ES-I3 (cell line): ENCODE results near the gene RBP5.
A peak's percentile ranks its signal among the peaks of the same experiment; 100 is the strongest.

Source experiments
- H3K36me3 ChIP-seq: 2 replicates; pipeline ENCODE4 v1.6.1; 2013; ENCODE audit warnings: mild to moderate bottlenecking, low read length, control low read depth, moderate library complexity; ENCODE audit not compliant: insufficient read depth
- H3K4me1 ChIP-seq: 2 replicates; pipeline ENCODE4 v1.6.1; 2013; ENCODE audit warnings: mild to moderate bottlenecking, control low read depth, low read length; ENCODE audit not compliant: insufficient read depth
- H3K9ac ChIP-seq: 2 replicates; pipeline ENCODE4 v1.6.1; 2013; ENCODE audit warnings: low read depth, mild to moderate bottlenecking, low read length, moderate library complexity
- H3K9me3 ChIP-seq: 2 replicates; pipeline ENCODE4 v1.6.1; 2013; ENCODE audit warnings: mild to moderate bottlenecking, low read length, moderate library complexity; ENCODE audit not compliant: control insufficient read depth, insufficient read depth

The RBP5 gene, protein sequence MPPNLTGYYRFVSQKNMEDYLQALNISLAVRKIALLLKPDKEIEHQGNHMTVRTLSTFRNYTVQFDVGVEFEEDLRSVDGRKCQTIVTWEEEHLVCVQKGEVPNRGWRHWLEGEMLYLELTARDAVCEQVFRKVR

DNA sequence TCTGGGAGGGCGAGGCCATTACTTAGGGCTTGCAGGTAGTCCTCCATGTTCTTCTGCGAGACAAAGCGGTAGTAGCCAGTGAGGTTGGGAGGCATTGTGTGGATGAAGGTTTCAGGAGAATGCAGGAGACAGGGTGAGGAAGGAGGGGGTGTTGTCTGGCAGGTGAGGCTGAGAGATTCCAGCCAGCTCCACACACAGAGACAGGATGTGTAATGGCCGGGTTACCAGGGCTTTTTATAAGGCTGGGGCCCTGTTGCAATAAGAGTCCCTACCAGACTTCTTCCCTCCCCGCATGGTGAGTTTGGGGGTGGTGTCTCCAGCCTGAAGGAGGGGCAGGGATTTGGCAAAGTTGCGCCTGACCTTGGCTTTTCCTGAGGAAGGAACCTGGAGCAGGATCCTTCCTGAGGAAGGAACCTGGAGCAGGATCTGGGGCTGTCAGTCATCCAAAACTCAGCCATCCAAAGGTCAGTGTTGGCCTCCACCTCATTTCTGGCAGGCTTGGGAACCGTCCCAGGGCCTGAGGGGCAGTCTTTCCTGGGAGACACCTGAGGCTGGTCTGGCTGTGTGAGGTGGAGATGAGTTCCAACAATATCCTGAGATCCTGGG is at the start of gene RBP5:
TSS of gene RBP5 (minus strand) at position 209 of the 606 bp plus-strand sequence. CDS start at position 95, 114 bp downstream.
- no peaks in the 10 kb centered on the region for H3K36me3 ChIP-seq
- no peaks in the 10 kb centered on the region for H3K9me3 ChIP-seq
- peak within 1 kb of the TSS; percentile 79 for H3K9ac ChIP-seq
- H3K4me1 ChIP-seq = peaks cover 15% of the 10 kb centered on the region

DNA sequence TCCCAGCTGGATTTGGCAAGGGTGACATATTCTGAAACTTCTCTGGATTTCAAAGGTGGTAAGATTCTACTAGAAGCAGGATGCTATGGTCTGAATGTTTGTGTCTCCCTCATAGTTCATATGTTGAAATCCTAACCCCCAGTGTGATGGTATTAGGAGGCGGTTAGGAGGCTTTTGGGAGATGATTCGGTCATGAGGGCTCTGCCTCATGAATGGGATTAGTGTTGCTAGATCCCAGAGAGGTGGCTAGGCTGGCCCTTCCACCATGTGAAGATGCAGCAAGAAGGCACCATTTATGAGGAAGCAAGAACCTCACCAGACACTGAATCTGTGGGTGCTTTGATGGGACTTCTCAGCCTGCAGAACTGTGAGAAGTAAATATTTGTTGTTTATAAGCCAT is 49.8 kb upstream of the RBP5 start:
- Histone ChIP-seq H3K9me3 (peaks cover 5% of the 10 kb centered on the region), H3K4me1 (no peaks in the 10 kb centered on the region), H3K36me3 (no peaks in the 10 kb centered on the region), H3K9ac (no peak overlapping the region)

DNA sequence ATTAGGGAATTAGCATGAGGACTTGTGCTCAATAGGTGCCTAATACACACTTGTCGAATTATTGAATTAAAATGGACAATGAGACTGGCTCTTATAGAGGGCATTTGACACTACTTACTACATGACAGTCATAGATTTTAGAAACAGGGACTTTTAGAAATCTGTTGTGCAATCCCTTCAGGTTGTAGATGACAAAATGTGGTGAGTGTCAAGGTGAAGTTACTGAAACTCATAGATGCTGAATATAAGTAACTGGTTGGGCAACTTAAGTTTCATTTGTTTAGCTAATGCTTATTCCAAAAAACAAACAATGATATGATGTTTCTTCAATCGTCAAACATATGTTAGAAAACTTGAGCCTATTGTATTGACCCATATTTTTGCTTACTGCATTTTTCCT is 47.9 kb upstream of the RBP5 start:
- Histone ChIP-seq H3K4me1 (no peaks in the 10 kb centered on the region), H3K36me3 (no peaks in the 10 kb centered on the region), H3K9ac (no peak overlapping the region), H3K9me3 (peaks cover 5% of the 10 kb centered on the region)

DNA sequence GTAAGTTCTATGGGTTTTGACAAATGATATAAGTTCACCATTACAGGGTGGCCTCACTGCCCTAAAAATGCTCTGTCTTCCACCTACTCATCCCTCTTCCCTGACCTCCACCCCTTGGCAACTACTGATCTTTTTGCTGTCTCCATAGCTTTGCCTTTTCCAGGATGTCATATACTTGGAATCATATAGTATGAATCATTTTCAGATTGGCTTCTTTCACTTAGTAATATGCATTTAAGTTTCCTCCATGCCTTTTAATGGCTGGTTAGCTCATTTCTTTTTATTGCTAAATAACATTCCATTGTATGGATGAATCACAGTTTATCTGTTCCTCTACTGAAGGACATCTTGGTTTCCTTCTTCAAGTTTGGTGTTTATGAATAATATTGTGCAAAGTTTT is 46.8 kb upstream of the RBP5 start:
- H3K9me3 ChIP-seq = peaks cover 7% of the 10 kb centered on the region
- H3K4me1 ChIP-seq = no peaks in the 10 kb centered on the region
- H3K9ac ChIP-seq = no peak overlapping the region
- no peaks in the 10 kb centered on the region for H3K36me3 ChIP-seq

DNA sequence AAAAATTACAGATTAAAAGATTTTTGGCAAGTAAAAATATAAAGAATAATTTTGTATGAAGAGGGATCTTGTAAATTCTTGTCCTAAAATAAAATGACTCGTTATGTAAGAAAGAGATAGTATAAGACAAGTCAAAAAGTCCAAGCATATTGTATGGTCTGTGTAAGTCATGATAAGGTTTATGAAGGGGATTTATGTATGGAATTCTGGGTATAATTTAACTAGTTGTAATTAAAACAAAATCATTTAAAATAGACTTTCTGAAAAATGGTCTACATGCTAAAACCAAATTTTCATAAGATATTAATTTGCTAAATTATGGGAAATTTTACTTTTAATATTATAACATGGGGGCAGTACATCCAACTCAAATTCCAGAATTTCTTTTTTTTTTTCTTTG is 43.2 kb upstream of the RBP5 start:
- H3K9me3 ChIP-seq = peaks cover 31% of the 10 kb centered on the region
- no peaks in the 10 kb centered on the region for H3K4me1 ChIP-seq
- no peak overlapping the region for H3K9ac ChIP-seq
- no peaks in the 10 kb centered on the region for H3K36me3 ChIP-seq

DNA sequence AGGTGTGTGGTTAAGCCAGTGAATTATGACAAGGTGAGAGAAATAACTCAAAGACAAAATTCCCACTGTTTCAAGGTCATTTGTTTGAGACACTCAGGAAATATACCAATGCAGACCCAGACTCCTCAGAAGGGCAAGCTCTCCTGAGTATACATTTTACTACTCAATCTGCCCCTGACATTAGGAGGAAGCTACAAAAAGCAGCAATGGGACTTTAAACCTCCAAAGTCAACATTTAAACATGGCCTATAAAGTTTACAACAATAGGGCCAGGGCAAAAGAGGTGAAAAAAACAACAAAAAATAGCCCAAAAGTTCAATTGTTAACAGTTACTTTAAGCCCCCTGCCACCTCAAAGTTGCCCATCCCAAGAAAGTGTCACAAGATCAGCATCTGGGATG is 41.3 kb upstream of the RBP5 start:
- H3K4me1 ChIP-seq = no peaks in the 10 kb centered on the region
- no peak overlapping the region for H3K9ac ChIP-seq
- no peaks in the 10 kb centered on the region for H3K36me3 ChIP-seq
- peaks cover 36% of the 10 kb centered on the region for H3K9me3 ChIP-seq

DNA sequence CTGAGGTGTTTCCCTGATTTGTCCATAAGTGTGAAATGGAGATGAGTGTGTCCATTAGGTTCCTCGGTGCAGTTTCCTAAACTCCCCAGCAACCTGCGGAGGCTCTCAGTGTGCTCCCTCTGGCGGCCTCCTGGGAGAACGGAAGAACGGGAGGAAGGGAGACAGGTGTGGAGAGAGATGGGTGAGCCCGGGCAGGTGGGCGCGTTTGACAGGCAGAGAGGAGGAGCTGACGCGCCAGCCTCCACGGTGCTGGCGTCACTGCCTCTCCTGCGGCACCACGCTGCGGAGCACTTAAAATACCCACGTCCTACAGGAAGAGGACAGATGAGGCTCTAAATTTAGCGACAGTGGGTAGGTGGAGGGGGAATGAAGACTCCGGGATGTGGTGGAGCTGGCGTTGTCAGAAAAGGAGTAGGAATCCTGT is 34.0 kb upstream of the RBP5 start:
- Histone ChIP-seq H3K4me1 (no peaks in the 10 kb centered on the region), H3K9ac (no peak overlapping the region; the same call in 1 of the 2 replicates), H3K9me3 (peaks cover 15% of the 10 kb centered on the region), H3K36me3 (no peaks in the 10 kb centered on the region)

DNA sequence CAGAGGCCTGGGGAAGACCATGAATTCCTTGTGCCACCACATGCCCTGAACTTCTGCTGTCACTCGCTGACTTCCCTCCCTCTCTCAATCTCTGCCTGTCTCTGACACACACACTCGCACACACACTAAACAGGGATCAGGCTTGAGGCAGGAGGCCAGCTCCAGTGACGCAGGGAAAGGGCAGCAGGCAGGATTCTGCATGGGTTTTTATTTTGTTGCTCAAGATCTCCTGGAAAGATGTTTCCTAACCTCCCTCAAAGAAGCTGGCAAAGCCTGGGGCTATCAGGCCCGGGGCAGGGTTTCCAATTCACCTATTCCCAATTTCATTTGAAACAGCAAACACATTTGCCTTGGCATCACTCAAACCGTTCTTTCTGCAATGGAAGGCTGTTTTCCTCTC is 33.1 kb upstream of the RBP5 start:
- Histone ChIP-seq H3K4me1 (no peaks in the 10 kb centered on the region), H3K9me3 (peaks cover 8% of the 10 kb centered on the region), H3K36me3 (no peaks in the 10 kb centered on the region), H3K9ac (no peak overlapping the region)

DNA sequence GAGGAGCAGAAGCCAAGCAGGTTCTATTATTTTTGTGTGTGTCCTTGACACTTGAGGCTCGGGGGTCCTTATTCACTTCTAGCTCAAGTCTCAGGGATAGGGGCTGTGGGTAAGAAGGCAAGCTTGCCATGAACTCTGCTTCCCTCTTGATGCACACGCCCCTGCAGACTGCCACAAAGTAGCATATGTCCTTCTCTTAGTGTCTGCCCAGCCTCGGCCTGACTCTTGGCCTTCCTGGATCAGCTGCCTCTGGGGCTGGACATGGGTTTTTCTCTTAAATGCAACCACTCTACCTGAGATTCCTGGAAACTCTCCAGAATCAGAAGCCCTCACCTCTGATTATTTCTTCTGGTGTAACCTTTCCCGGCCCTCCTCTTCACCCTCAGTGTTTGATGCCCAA is 32.6 kb upstream of the RBP5 start:
- H3K9me3 ChIP-seq = peaks cover 5% of the 10 kb centered on the region
- no peaks in the 10 kb centered on the region for H3K36me3 ChIP-seq
- no peak overlapping the region for H3K9ac ChIP-seq
- no peaks in the 10 kb centered on the region for H3K4me1 ChIP-seq

DNA sequence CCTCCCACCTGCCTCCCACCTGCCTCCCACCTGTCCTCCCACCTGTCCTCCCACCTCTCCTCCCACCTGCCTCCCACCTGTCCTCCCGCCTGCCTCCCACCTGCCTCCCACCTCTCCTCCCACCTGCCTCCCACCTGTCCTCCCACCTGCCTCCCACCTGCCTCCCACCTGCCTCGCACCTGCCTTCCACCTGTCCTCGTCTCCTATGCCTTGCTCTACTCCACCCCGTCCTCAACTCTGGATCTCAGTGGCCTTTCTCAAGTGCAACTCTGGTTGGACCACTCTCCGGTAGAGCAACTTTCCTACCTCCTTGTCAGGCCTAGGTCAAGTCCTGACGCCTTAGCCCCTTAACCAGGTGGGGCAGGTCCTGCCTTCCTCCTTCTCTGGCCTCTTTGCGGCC is 31.5 kb upstream of the RBP5 start:
- H3K4me1 ChIP-seq = no peaks in the 10 kb centered on the region
- no peaks in the 10 kb centered on the region for H3K36me3 ChIP-seq
- no peak overlapping the region for H3K9ac ChIP-seq
- peaks cover 5% of the 10 kb centered on the region for H3K9me3 ChIP-seq

DNA sequence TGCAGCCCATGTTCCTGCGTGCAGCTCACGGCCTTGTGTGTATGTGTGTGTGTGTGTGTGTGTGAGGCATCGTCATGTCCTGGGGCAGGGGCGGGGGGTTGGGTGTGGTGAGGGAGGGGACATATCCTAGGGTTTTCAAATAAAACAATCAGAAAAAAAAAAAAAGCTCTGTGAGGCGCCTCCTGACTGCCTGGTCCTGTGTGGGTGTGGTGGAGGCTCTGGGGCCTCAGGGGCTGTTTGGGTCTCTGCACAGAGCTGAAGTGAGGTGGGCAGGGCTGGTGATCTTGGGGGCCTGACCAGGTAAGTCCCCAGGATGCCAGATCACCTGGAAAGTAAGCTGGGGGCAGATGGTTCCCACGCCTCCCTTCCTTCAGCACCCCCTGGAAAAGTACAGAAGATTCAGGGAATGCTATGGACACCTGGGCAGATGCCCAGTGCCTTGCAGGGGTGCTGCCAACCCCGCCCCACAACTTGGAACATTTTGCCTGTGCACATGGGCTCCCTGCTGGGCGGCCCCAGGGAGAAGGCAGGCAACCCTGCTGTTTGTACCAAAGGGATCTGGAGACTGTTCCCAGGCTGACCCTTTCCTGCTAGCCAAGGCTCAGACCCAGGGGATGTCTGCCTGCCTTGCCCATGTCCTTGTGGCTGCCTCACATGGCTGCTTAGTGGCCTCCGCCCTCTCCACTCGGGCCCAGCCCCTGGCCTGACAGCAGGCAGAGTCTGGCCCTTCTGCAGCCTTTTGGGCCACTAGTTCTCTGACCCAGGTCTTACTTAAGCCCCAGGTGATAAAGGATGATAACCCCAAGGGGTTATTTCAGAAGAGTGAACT is 30.3 kb upstream of the RBP5 start:
- no peaks in the 10 kb centered on the region for H3K4me1 ChIP-seq
- H3K36me3 ChIP-seq = no peaks in the 10 kb centered on the region
- H3K9ac ChIP-seq = no peak overlapping the region
- H3K9me3 ChIP-seq = no peaks in the 10 kb centered on the region

DNA sequence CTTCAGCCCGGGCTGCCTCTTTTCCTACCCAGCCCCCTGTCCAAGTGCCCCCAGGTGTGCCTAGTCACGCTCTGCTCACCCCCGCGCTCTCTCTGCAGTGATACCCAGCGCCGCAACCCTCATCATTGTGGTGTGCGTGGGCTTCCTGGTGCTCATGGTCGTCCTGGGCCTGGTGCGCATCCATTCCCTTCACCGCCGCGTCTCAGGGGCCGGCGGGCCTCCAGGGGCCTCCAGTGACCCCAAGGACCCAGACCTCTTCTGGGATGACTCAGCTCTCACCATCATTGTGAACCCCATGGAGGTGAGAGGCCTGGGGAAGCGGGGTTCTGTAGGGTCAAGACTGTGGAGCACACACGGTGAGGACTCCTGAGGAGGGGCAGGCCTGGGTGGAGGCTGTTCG is 28.7 kb upstream of the RBP5 start:
- Histone ChIP-seq H3K9ac (no peak overlapping the region), H3K36me3 (no peaks in the 10 kb centered on the region), H3K4me1 (no peaks in the 10 kb centered on the region), H3K9me3 (no peaks in the 10 kb centered on the region)

DNA sequence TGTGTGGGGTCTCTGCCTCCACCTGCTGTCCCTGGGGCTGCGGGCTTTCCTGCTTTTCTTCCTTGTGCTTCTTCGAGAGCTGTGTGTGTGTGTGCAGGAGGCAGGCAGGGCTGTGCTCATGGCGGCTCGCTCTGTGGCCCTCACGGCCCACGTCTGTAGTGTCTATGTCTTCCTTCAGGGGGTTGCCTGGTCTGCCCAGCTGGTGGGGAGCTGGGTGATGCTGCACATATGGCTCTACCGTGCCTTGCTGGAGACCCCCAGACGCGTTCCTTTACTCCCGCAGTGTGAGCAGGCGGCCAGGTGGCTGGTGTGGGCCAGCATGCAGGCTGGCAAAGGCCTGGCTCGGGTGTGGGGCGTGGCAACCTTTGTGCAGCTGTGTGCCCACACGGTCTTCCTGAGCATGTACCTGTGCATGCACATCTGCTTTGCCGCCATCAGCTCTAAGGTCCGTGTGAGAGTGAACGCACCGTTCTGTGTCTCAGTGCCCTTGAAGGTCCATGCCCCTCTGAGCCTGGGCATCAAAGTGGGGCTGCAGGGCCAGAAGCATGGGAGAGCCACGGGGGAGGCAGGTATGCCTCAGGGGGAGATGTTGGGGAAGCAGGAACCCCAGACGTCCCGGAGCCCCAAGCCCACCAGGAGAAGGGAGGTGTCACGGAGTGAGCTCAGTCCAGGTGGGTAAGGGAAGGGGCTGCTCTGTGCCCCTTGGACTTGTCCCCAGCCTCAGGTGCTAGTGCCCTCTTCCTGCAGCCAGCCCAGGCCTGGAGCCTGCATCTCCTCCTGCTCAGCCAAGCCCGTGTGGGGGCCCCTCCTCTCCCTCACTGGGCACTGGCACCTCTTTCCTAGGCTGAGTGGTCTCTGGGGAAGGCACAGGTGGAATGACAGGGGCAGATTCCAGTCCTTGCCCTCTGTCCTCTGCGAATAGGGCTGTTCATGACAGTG is 27.8 kb upstream of the RBP5 start:
- H3K4me1 ChIP-seq = no peaks in the 10 kb centered on the region
- no peak overlapping the region for H3K9ac ChIP-seq
- no peaks in the 10 kb centered on the region for H3K9me3 ChIP-seq
- no peaks in the 10 kb centered on the region for H3K36me3 ChIP-seq

DNA sequence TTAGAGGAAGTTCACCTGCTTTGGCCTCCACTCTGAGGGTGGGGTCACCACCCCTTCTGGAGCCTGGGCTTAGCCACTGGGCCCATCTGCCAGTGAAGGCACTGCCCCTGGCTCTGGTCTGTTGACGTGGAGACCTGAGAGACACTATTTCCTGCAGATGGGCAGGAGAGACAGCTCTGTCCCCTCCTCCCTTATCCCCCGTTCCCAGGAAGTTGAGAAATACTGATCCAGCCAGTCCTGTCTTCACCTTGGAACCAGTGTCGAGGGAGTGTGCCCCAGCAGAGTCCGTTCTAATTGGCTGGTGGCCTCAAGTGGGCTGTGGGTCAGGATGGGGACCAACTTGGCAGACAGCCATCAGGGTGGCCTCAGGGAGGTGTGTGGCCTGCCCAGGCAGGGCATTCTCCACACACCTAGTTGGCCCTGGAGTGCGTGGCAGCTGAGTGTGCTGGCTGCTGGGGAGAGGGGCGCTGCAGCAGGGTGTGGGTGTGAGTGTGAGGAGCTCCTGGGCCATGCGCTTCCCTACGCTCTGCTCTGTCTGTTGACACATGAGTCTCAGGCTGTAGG is 26.9 kb upstream of the RBP5 start:
- no peaks in the 10 kb centered on the region for H3K4me1 ChIP-seq
- no peaks in the 10 kb centered on the region for H3K9me3 ChIP-seq
- H3K36me3 ChIP-seq = no peaks in the 10 kb centered on the region
- H3K9ac ChIP-seq = no peak overlapping the region
